Activated naive CD4-positive, alpha-beta T cell treated with anti-CD3 and anti-CD28 coated beads, Interleukin-2, amount 50 U/mL, for 16 hours (primary cell): ENCODE measurements around the gene ST6GALNAC4.

Experiments
- DNase-seq: peaks from one replicate; pipeline ENCODE4 v3.0.0-alpha.2; 2020

Gene ST6GALNAC4

GRCh38 chr9:127910613-127911205, 6.1 kb downstream of the ST6GALNAC4 start:
- DNase-seq, result no peak

- no peak for DNase-seq
Measured at GRCh38 chr9:127909839-127910273, 7.0 kb downstream of the ST6GALNAC4 start.

- DNase-seq, result no peak
Measured at GRCh38 chr9:127908660-127908926, 8.2 kb downstream of the ST6GALNAC4 start.

- no peak for DNase-seq
Measured at GRCh38 chr9:127907867-127908659, 8.8 kb downstream of the ST6GALNAC4 start.

GRCh38 chr9:127905788-127906191, 11.1 kb downstream of the ST6GALNAC4 start:
- peak; percentile 69 for DNase-seq

- peak; percentile 49 for DNase-seq
Measured at GRCh38 chr9:127905004-127905728, 11.7 kb downstream of the ST6GALNAC4 start.

GRCh38 chr9:127904561-127905003, 12.3 kb downstream of the ST6GALNAC4 start:
- DNase-seq, result no peak

- peak; percentile 67 for DNase-seq
Measured at GRCh38 chr9:127903557-127904475, 13.0 kb downstream of the ST6GALNAC4 start.

GRCh38 chr9:127899128-127899943, 17.5 kb downstream of the ST6GALNAC4 start, which contains the start of gene ST6GALNAC6:
Gene ST6GALNAC6, minus strand, starts transcription at chr9:127899603. Its CDS starts 1,622 bp downstream, at chr9:127897981.
- peak; percentile 80 for DNase-seq

GRCh38 chr9:127898433-127899127, 18.3 kb downstream of the ST6GALNAC4 start:
- DNase-seq, result peak; percentile 24

GRCh38 chr9:127897193-127897692, 19.6 kb downstream of the ST6GALNAC4 start:
- peak; percentile 29 for DNase-seq

- no peak for DNase-seq
Measured at GRCh38 chr9:127896395-127897192, 20.2 kb downstream of the ST6GALNAC4 start.

- no peak for DNase-seq
Measured at GRCh38 chr9:127895811-127896210, 21.0 kb downstream of the ST6GALNAC4 start.

GRCh38 chr9:127893392-127893791, 23.4 kb downstream of the ST6GALNAC4 start:
- no peak for DNase-seq

- DNase-seq, result no peak
Measured at GRCh38 chr9:127892831-127893230, 24.0 kb downstream of the ST6GALNAC4 start.

GRCh38 chr9:127890053-127890452, 26.8 kb downstream of the ST6GALNAC4 start:
- no peak for DNase-seq

- no peak for DNase-seq
Measured at GRCh38 chr9:127887792-127888191, 29.0 kb downstream of the ST6GALNAC4 start.

GRCh38 chr9:127886401-127886972, 30.4 kb downstream of the ST6GALNAC4 start:
- no peak for DNase-seq

- no peak for DNase-seq
Measured at GRCh38 chr9:127885508-127886281, 31.1 kb downstream of the ST6GALNAC4 start.
